H9 (cell line): ENCODE results near the gene DHX36. TPM values are rescaled to one million over a fixed set of nuclear protein-coding genes. Genes with fewer than 3 reads are reported as not detected.

ENCODE experiments used
- DNase-seq: peaks from one replicate; pipeline ENCODE4 v3.0.0-alpha.2; 2017
- H2AFZ ChIP-seq: one replicate; pipeline ENCODE4 v1.6.1; 2013; ENCODE audit warnings: mild to moderate bottlenecking, low read length, control low read depth, moderate library complexity
- H2AK5ac ChIP-seq: 2 replicates; pipeline ENCODE4 v1.6.1; 2013; ENCODE audit warnings: low read length, control low read depth, mixed read lengths; ENCODE audit not compliant: insufficient read length
- H2BK120ac ChIP-seq: one replicate; pipeline ENCODE4 v1.6.1; 2013; ENCODE audit warnings: low read depth, mild to moderate bottlenecking, low read length, control low read depth, inconsistent platforms; ENCODE audit not compliant: poor library complexity, severe bottlenecking
- H2BK12ac ChIP-seq: 2 replicates; pipeline ENCODE4 v1.6.1; 2013; ENCODE audit warnings: low read length, control low read depth, mixed read lengths, low read depth; ENCODE audit not compliant: insufficient read length
- H2BK15ac ChIP-seq: 2 replicates; pipeline ENCODE4 v1.6.1; 2013; ENCODE audit warnings: low read depth, low read length, control low read depth
- H2BK20ac ChIP-seq: one replicate; pipeline ENCODE4 v1.6.1; 2013; ENCODE audit warnings: low read depth, mild to moderate bottlenecking, low read length, control low read depth, inconsistent platforms; ENCODE audit not compliant: poor library complexity, severe bottlenecking
- H2BK5ac ChIP-seq: 2 replicates; pipeline ENCODE4 v1.6.1; 2013; ENCODE audit warnings: low read length, control low read depth, mixed read lengths; ENCODE audit not compliant: insufficient read length
- H3K14ac ChIP-seq: 2 replicates; pipeline ENCODE4 v1.6.1; 2013; ENCODE audit warnings: low read length, control low read depth; ENCODE audit not compliant: insufficient read depth
- H3K18ac ChIP-seq: 2 replicates; pipeline ENCODE4 v1.6.1; 2013; ENCODE audit warnings: low read depth, mild to moderate bottlenecking, mixed read lengths, low read length, control low read depth; ENCODE audit not compliant: insufficient read length
- H3K23ac ChIP-seq: 2 replicates; pipeline ENCODE4 v1.6.1; 2013; ENCODE audit warnings: low read length, control low read depth, mixed read lengths, low read depth; ENCODE audit not compliant: insufficient read length
- H3K23me2 ChIP-seq: 2 replicates; pipeline ENCODE4 v1.6.1; 2013; ENCODE audit warnings: low read depth, mild to moderate bottlenecking, mixed read lengths, low read length, control low read depth; ENCODE audit not compliant: insufficient read length, poor library complexity, severe bottlenecking
- H3K27ac ChIP-seq: 2 replicates; pipeline ENCODE4 v1.5.1; 2013; ENCODE audit warnings: low read length, control low read depth, mixed read lengths, low read depth; ENCODE audit not compliant: insufficient read length
- H3K27me3 ChIP-seq: 2 replicates; pipeline ENCODE4 v1.6.1; 2013; ENCODE audit warnings: low read length, control low read depth, inconsistent platforms; ENCODE audit not compliant: insufficient read depth
- H3K4ac ChIP-seq: 2 replicates; pipeline ENCODE4 v1.6.1; 2013; ENCODE audit warnings: low read depth, mild to moderate bottlenecking, control low read depth, inconsistent platforms, low read length, moderate library complexity
- H3K4me1 ChIP-seq: 2 replicates; pipeline ENCODE4 v1.6.1; 2013; ENCODE audit warnings: low read length, control low read depth, inconsistent platforms; ENCODE audit not compliant: insufficient read depth
- H3K4me2 ChIP-seq: 2 replicates; pipeline ENCODE4 v1.6.1; 2013; ENCODE audit warnings: low read length, control low read depth, mixed read lengths; ENCODE audit not compliant: insufficient read length, insufficient read depth
- H3K56ac ChIP-seq: 2 replicates; pipeline ENCODE4 v1.6.1; 2013; ENCODE audit warnings: low read depth, mild to moderate bottlenecking, mixed read lengths, low read length, control low read depth; ENCODE audit not compliant: insufficient read length
- H3K79me1 ChIP-seq: 2 replicates; pipeline ENCODE4 v1.6.1; 2013; ENCODE audit warnings: low read depth, mild to moderate bottlenecking, moderate library complexity, low read length, control low read depth, inconsistent platforms; ENCODE audit not compliant: insufficient read depth, poor library complexity, severe bottlenecking
- H3K79me2 ChIP-seq: 2 replicates; pipeline ENCODE4 v1.6.1; 2013; ENCODE audit warnings: low read length, control low read depth, inconsistent platforms; ENCODE audit not compliant: insufficient read depth
- H3K9ac ChIP-seq: 2 replicates; pipeline ENCODE4 v1.6.1; 2013; ENCODE audit warnings: low read length, control low read depth, mixed read lengths; ENCODE audit not compliant: insufficient read length; ENCODE audit errors: extremely low read depth
- H3K9me3 ChIP-seq: one replicate; pipeline ENCODE4 v1.6.1; 2013; ENCODE audit warnings: low read depth, low read length, inconsistent platforms; ENCODE audit not compliant: control insufficient read depth
- H3T11ph ChIP-seq: one replicate; pipeline ENCODE4 v1.6.1; 2013; ENCODE audit warnings: mild to moderate bottlenecking, low read length, control low read depth, inconsistent platforms
- H4K20me1 ChIP-seq: one replicate; pipeline ENCODE4 v1.6.1; 2013; ENCODE audit not compliant: control insufficient read depth, insufficient read length, insufficient read depth
- H4K5ac ChIP-seq: 2 replicates; pipeline ENCODE4 v1.6.1; 2013; ENCODE audit warnings: low read depth, mild to moderate bottlenecking, mixed read lengths, low read length, control low read depth; ENCODE audit not compliant: insufficient read length
- H4K8ac ChIP-seq: replicated peaks from 2 replicates; pipeline ENCODE4 v1.6.1; 2013; ENCODE audit warnings: low read length, control low read depth, mixed read lengths, low read depth; ENCODE audit not compliant: insufficient read length
- H4K91ac ChIP-seq: 2 replicates; pipeline ENCODE4 v1.6.1; 2013; ENCODE audit warnings: low read depth, mild to moderate bottlenecking, moderate library complexity, mixed read lengths, low read length, control low read depth; ENCODE audit not compliant: insufficient read length
- H3K27ac Mint-ChIP-seq, 3 experiments: 2 replicates in 2 of 3; 3 replicates in 1 of 3; pipeline ENCODE4 v1.8.0; 2020 to 2021; ENCODE audit warnings: mixed read lengths in 3 of 3, mild to moderate bottlenecking in 1 of 3, moderate library complexity in 1 of 3
- H3K27me3 Mint-ChIP-seq: 2 replicates; pipeline ENCODE4 v1.8.0; 2021; ENCODE audit warnings: low read depth, mild to moderate bottlenecking, moderate library complexity, mixed read lengths
- H3K36me3 Mint-ChIP-seq, 3 experiments: 2 replicates in 2 of 3; 3 replicates in 1 of 3; pipeline ENCODE4 v1.8.0; 2020 to 2021; ENCODE audit warnings: low read depth in 3 of 3, mixed read lengths in 3 of 3; ENCODE audit not compliant: insufficient read depth in 1 of 3
- H3K4me1 Mint-ChIP-seq, 2 experiments: 2 replicates each; pipeline ENCODE4 v1.8.0; 2020; ENCODE audit warnings: mixed read lengths in 2 of 2
- H3K4me3 Mint-ChIP-seq, 2 experiments: 2 replicates in 1 of 2; 3 replicates in 1 of 2; pipeline ENCODE4 v1.8.0; 2020 to 2021; ENCODE audit warnings: mild to moderate bottlenecking in 2 of 2, mixed read lengths in 2 of 2, moderate library complexity in 1 of 2
- H3K9me3 Mint-ChIP-seq, 2 experiments: 2 replicates in 1 of 2; 3 replicates in 1 of 2; pipeline ENCODE4 v1.8.0; 2020; ENCODE audit warnings: mild to moderate bottlenecking in 2 of 2, mixed read lengths in 2 of 2, moderate library complexity in 1 of 2
- CTCF ChIP-seq: fragments of 200-600 bp; sonication (generic); conservative IDR thresholded peaks from 3 replicates; pipeline ENCODE4 v1.8.0; 2021; ENCODE audit warnings: antibody characterized with exemption, mild to moderate bottlenecking
- total RNA-seq: library from RNA; stranded (reverse); gene quantifications from 2 replicates; pipeline ENCODE4 v1.2.1, GENCODE V29; 2021

Gene DHX36
- total RNA-seq, 1 experiment from 2014 or later, result 103 TPM

DNA sequence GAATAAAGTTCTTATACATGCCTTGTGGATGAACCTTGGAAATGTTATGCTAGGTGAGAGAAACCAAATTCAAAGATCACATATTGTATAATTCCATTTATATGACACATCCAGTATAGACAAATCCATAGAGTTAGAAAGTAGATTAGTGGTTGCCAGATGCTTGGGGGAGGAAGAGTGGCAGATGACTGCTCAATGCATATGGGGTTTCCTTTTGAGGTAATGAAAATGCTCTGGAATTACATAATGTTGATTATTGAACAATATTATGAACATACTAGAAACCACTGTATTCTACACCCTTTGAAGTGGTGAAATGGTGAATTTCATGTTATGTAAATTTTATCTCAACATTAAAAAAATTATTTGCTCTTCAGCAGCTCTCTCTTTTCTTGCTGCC lies 100.8 kb downstream of the DHX36 start:
- no peak overlapping the region for H2BK120ac ChIP-seq
- H3K27ac Mint-ChIP-seq, result no peak overlapping the region
- no peaks in the 10 kb centered on the region for H3K9me3 ChIP-seq
- no peak overlapping the region for H3K18ac ChIP-seq
- no peak overlapping the region for H3K4ac ChIP-seq
- H3K56ac ChIP-seq, result no peak overlapping the region
- no peak overlapping the region for H3K4me2 ChIP-seq
- H3K4me1 ChIP-seq, result no peaks in the 10 kb centered on the region
- no peak overlapping the region for H3K9ac ChIP-seq
- H4K20me1 ChIP-seq, result no peaks in the 10 kb centered on the region
- no peak overlapping the region for H3T11ph ChIP-seq
- H2BK5ac ChIP-seq, result no peak overlapping the region
- H4K91ac ChIP-seq, result no peak overlapping the region
- no peaks in the 10 kb centered on the region for H3K79me1 ChIP-seq
- H3K27me3 Mint-ChIP-seq, result no peaks in the 10 kb centered on the region
- H4K8ac ChIP-seq, result no peak overlapping the region
- no peak overlapping the region for H3K4me3 Mint-ChIP-seq
- peaks cover 3 to 11% (median 7%) of the 10 kb centered on the region in 3 experiments; a peak in 5 of 7 replicates for H3K36me3 Mint-ChIP-seq
- no peak overlapping the region for H2AFZ ChIP-seq
- H2BK12ac ChIP-seq, result no peak overlapping the region
- no peak overlapping the region for H4K5ac ChIP-seq
- H3K14ac ChIP-seq, result no peak overlapping the region
- H3K23ac ChIP-seq, result no peak overlapping the region
- no peak overlapping the region for H2BK15ac ChIP-seq
- no peaks in the 10 kb centered on the region for H3K79me2 ChIP-seq
- no peak for TF ChIP-seq CTCF
- H3K23me2 ChIP-seq, result no peaks in the 10 kb centered on the region
- H3K27me3 ChIP-seq, result no peaks in the 10 kb centered on the region
- H2AK5ac ChIP-seq, result no peak overlapping the region
- no peak overlapping the region for H3K27ac ChIP-seq
- no peak for DNase-seq
- H3K4me1 Mint-ChIP-seq, result peaks cover 2% of the 10 kb centered on the region in 2 experiments; a peak in 3 of 4 replicates
- no peaks in the 10 kb centered on the region for H3K9me3 Mint-ChIP-seq
- H2BK20ac ChIP-seq, result no peak overlapping the region

Other genes starting within 250 kb of the DHX36 start
- 12.4 and 13.7 TPM in 2 replicates for gene ARHGEF26, start 203.1 kb downstream of the DHX36 start, total RNA-seq
- gene GPR149, start 105.7 kb upstream of the DHX36 start, total RNA-seq, result not detected in 2 replicates